HG02610 (cell line): Measurements from ENCODE around the gene NOS3.

Experiments used
- ATAC-seq: cut with Tn5 transposase; IDR thresholded peaks from one replicate; pipeline ENCODE4 v1.9.1; 2021; ENCODE audit warnings: mild to moderate bottlenecking, moderate library complexity; ENCODE audit not compliant: unreplicated experiment

The NOS3 gene

DNA sequence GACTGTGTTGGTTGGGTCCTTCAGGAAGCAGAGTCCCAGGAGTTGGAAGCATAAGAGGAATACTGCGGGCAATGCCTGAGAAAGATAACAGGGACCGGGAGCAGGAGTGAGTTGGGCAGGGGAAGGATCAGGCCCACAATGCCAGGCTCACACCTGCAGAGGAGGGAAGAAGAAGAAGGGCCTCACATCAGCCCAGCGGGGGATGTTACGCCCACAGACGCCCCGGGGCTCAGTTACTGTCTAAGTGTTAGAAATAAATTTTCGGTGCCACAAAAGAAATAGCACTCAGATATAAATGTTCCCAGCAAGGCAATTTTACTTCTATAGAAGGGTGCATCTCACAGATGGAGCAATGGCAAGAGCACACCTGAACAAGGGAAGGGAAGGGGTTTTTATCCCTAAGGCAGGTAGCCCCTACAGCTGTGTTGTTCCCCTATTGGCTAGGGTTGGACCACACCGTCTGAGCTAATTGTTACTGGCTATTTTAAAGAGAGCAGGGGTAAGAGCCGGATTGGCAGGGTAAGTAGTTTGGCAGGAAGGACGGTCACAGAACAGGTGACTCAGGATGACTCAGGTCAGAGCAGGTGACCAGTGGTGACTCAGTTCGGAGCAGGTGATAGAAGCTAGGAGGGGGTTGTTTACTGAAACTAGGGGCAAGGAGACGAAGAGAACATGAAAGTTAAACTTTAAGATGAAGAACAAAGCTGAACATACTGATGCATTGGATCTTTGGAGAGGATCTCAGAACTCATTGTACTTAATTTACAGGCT lies at the start of gene NOS3:
NOS3 (plus strand) TSS at position 602 of the 771 bp plus-strand sequence. CDS start 2,787 bp downstream, outside the sequence.
- ATAC-seq, result no peak

DNA sequence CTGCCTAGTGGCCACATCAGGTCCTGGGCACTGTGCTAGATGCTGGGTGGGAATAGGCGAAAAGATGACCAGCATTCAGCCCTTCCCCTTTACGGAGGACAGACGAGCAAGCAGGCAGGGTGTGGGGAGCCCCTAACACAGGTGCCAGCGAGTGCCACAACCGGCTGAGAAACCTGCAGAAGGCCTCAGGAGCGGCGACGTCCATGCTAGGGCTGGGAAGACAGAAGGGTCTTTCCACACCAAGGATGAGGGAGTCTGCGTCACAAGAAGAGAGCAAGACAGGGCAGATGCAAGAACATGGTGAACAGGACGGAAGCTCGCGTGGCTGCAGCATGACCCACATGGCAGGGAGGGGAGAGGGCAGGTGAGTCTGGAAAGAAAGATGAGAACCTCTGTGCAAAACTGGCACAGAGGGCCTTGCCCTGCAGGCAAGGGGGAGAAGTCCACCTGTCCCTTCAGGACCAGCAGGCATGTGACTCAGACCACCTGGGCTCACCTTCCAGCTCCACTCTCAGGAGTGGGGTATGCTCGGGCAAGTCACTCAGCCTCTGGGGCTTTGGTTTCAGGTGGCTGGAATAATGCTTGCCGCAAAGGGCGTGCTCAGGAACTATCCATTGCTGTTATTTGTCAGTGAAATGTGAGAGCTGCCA lies 49.3 kb upstream of the NOS3 start:
- ATAC-seq, result no peak

DNA sequence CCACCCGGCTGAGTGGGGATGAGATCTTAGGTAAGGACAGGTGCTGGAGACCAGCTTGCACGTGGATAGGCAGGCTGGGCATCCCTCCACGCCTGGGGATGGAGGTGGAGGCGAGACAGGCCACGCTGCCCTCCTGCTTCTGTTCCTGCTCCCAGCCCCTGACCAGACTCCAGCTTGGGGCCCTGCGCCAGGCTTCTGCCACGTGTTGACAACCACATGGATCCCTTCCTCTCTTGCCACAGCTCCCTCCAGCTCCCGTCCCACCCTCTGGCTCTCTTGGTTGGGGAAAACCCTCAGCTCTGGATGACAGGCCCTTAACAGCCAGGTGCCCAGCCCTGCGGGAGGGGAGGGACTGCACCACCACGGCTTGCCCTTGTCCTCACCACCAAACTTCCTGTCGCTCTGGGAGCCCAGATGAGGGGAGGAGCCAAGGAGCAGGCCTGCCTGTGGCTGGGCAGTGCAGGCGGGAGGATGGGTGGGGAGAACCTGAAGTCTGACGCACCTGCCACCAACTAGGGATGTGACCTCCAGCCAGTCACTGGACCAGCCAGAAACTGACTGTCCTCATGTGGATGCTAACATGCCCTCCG lies 48.7 kb upstream of the NOS3 start:
- ATAC-seq, result no peak

DNA sequence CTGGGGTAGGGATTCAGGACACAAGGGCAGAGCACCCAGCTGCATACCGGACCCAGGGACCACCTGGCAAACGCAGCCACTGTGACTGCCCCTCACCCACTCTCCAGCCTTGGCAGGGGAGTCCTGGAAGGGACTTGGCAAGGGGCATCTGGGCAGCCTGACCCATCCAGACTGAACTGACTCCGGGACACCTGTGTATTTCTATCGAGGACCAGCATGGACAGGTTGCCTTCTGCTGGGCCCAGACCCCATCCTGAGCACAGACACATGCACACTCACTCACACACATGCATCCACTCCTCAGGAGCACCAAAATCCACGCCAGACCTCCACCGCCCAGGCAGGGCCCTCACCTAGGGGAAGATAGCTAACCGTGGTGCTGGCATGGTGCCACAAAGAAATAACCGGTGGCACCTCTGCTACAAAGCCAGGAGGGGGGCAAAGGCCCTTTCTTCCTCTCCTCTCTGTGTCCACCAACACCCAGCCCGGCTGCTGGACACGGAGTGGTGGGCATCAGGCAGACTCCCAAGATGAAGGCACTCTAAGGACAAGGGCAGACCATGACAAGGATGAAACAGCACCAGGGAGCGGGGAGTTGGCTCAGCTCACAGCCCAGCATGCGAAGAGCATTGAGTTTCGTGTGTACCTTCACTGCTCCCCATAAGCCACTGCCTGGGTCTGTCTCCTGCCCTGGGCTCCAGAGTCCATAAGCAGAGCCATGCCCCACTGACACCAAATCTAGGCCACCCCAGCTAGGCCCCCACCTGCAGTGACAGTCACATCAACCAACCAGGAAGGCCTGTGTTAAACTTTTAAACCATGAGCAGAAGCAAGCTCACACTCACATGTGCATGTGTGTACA lies 48.0 kb upstream of the NOS3 start:
- ATAC-seq, result no peak

DNA sequence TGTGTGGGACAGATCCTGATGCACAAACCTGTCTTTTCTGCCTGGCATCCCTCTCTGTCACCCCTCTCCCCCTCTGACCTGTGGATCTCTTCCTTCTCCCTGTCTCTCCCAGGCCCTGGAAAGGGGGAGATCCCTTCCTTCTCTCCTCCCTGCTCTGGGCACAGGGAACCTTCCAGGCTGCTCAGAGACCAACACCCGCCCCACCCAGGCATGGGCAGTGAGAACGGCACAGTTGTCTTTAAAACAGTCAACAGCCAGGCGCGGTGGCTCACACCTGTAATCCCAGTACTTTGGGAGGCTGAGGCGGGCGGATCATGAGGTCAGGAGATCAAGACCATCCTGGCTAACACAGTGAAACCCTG lies 47.4 kb upstream of the NOS3 start:
- ATAC-seq, result no peak

DNA sequence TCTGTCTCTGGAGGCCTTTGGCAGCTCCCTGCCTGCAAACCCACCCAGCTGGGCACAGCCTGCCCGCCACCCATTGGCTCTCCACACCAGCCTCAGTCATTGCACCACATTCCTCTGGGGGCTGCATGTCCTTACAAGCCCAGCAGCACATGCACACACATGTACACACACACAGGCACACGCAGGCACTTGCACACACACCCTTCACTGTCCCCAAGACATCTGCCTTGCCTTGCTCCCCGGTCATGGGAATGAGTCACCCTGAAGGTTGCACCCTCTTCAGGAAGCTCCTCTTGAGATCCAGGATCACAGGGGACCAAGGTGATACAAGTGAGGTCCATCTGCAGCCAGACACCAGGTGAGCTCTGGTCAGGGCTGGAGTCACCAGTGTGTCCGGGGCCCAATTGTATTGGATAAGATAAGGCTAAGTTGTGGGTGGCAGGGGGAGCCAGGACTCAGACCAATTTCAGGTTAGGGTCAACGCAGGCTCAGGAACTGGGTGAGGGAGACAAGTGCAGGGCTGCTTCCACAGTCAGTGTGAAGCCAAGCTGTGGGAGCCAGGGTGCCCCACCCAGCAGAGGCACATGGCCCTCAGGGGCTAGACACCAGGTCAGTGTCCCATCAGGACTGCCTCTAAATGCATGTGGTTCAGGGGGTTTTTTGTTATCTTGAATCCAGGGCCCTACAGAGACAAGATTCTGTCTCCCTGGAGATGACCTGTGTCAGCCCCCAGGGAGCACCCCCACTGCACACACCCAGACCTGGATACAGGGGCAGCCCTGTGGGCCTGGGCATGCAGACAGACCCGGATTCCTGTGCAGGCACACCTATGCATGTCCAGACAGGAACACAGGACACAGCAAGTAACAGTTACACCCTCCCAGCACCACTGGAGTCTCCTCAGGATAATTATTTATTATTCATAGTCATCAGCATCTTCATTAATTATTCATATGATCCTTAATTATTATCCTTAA lies 46.5 kb upstream of the NOS3 start:
- no peak for ATAC-seq

DNA sequence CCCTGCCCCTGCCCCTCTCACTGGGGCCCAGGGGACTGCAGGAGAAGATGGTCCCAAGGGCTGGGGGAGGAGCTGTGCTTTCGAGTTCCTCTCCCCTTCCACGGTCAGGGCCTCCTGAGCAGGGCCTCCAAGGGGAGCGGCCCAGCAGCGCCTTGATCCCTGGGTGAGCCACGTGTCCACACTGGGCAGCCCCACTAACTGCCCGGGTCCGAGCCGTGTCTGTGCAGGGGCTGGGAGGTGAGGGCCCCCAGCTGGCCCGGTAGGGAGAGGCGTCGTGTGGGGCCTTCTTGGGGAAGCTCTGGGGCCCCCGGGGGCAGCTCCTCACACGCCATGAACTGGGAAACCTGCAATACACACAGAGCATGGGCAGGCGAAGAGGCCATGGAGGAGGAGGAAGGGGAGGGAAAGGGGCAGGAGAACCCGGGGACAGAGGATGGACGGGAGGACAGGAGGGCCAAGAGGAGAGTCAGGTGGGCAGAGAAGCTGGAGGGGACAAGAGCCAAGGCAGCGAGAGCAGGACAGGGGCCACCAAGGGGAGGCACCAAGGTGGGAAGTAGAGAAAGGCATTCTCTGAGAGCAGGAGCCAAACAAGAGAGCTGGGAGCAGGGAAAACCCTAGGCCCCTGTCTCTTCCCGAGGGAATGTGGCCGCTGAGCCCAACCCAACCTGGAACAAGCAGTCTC lies 45.5 kb upstream of the NOS3 start:
- ATAC-seq, result no peak

DNA sequence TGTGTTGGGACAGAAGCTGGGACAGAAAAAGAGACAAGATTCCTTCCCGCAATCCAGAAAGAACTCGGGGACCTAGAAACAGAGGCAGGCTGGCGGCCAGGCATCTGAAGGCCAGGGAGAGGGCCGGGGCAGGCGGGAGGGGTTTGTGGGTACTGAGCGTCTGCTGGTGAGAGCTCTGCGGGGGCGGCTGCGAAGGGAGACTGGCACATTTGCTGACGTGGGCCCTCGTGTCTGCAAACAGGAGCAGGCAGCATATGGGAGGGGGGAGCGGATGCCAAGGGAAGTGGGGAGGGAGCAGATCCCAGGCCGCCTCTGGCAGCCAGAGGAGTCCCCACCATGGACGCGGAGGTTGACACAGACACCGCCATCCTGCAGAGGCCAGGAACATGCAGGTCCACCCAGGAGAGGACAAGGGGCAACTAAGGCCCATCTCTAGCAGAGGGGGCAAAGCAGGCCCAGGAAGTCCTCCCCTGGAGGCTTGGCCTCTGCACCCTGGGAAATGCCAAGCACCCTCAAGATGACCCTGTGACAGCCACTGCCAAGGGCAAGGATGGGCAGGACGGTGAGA lies 44.9 kb upstream of the NOS3 start:
- ATAC-seq, result no peak

DNA sequence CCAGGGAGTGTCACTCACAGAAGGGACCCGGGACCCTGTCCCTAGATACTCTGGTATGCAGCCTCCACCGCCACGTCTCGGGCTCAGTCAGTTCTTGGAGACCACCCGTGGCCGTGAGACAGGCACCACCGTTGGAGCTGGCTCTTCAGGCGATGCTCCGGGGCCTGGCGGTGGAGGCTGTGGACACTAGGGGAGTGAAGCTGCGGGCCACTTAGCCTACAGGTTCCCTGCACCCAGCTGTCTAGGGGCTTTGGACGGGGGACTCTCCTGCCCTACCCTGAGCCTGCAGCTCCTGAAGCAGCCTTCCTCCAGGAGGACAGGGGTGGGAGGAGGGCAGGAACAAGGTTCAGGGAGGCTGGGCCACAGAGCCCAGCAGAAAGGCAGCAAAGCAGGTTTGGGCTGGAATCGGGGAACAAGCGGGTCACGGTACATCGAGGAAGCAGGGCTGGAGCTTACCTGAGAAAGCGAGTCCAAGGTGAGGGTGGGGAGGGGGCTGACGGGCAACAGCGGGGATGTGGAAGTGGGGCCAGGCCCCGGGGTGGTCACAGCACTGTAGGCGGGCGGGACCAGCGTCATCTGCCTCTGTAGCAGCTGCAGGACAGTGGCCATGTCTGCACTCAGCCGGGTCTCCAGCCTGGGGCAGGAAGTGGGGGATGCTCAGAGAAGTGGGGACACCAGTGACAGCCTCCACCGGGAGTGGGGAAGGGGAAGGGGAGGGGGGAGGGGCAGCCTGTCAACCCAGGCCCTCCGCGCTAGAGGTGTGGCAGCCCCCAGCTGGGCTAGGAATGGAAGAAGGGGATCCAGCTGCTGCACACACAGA lies 44.2 kb upstream of the NOS3 start:
- no peak for ATAC-seq

DNA sequence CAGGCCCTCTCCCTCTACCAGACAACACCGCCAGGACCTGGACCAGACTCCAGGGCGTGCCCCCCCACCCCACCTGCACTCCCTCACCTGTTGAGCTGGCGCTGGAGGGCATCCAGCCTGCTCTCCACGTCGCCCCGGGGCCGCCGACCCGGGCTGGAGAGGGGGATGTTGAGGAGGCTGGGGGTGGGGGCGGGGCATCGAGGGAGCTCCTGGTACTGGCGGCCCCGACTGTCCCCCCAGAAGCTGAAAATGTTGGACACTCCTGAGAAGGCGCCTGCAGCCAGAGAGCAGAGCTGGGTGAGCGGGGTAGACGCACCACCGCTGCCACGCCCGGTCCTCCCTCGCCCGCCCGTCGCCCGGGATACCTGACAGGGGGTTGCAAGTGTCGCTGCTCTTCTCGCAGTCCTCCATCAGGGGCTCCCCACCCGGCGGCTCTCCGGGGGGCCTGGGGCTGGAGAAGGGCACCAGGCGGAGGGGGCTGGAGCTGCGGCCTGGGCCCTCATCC lies 43.5 kb upstream of the NOS3 start:
- ATAC-seq, result no peak

DNA sequence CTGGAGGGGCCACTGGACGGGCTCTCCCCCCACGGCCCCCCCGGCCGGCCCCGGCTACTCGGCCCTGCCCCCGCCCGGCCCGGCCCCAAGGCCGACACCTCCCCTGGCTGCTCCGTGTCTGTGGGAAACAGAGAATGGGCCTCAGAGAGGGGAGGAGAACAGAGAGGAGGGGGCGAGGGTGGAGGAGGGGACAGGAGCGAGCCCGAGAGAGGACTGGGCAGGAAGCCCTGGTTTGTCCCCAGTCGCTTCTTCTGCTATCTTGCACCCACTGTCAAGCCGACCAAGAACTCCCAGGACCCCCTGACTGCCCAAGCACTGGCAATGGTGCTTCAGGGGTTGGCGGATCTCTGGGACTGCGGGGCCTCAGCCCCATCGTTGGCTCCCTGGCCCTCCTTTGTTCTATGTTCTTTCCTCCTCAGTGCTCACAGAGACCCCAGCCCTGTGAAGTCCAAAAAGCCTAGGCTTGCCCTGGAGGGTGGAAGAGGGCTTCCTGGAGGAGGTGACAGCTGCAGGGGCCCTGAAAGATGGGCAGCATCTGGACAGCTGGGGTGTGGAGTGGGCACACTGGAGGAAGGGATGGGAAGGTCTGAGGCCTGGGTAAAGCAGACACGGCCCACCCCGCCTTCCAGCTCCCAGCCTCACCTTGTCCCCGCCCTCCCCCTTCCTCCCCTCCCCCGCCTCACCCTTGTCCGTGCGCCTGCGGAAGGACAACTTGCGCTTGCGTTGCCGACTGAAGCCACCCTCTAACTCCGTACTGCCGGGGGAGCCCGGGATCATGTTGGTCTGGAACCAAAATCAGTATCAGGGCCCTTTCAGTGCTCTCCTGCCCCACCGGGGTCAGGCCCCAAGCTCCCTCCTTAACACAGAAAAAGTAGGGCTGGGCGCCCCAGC lies 42.8 kb upstream of the NOS3 start:
- ATAC-seq, result no peak

DNA sequence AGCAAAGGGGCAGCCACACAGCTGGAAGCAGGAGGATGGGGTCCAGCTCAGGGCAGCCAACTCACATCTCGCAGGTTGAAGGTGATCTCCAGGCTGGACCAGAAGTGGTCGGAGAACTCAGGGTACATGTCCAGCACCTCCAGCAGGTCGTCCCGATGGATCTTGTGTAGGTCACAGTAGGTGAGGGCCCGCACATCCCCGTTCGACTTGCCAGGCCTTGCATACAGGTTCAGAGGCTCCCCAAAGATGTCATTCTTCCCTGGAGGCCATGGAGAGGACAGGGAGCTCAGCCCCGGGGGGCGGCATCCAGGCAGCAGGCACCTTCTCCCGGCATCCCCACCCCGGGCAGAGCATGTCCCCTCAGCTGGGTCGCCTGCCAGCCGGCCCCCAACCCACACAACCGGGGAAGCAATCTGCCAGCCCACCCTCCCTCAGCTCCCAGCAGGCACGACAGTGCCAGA lies 42.0 kb upstream of the NOS3 start:
- ATAC-seq, result no peak

DNA sequence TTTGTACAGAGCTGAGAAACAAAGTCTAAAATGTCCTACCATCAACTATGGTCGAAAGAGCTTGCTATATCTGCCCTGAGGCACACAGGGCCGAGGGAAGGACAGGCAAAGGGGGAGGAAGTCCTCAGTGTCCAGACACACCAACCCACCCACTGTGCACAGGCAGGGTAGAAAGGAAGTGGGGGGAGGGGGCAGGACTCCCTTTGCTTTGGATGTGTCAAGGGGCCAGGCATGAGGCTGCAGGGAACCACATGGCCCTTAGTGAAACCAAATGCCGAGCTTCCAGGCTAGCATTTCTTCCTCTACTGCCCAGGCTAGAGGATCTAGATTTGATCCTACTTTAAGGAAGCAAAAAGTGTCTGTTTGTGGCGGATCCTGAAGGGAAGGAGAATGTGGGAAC lies 41.3 kb upstream of the NOS3 start:
- ATAC-seq, result no peak

DNA sequence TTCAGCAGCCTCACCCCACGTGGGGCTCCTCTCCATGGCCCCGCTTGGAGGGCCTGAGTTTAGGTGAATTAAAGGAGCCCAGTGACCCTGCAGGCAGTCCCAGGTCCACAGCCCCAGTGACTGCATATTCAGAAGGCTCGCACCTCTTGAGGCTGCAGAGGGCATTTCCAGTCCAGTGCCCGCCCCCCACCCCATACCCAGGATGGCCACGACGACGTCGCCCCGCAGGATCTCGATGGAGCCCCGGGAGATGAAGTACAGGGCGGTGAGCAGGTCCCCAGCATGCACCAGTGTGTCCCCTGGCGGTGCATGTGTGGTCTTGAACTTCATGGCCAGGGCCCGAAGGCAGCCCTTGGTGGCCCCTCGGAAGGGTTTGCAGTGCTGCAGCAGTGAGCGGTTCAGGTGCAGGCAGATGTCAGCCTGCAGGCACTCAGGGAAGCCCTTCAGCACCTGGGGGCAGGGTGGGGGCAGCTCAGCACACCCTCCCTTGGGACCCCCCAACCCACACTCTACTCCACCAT lies 40.8 kb upstream of the NOS3 start:
- ATAC-seq, result no peak

DNA sequence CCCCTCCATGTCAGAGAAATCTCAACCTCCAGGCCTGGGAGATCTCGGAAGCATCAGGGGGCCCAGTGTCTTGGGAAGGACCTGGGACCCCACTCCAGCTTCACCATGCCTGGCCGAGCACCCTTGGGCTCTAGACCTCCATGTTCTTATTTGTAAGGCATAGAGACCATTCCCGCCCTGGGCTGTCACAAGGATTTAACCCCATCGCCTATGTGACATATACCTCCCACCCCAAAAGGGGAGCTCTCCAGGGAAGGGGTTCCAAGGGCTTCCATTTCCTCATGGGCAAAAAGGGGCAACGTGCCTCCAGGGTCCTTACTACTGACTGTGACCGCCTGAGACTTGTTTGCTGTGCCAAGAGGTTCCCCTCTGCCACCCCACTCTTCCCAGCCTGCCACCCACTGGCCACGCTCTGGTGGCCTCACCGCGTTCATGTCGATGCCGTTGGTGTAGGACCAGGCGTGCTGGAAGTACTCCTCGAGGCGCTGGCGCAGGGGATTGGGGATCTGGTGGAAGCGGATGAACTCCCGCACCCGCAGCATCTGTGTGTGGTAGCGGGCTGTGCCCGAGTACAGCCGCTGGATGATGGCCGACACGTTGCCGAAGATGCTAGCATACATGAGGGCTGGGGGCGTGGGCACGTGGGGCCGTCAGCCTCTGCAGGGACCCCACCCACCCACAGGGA lies 40.2 kb upstream of the NOS3 start:
- ATAC-seq, result no peak

DNA sequence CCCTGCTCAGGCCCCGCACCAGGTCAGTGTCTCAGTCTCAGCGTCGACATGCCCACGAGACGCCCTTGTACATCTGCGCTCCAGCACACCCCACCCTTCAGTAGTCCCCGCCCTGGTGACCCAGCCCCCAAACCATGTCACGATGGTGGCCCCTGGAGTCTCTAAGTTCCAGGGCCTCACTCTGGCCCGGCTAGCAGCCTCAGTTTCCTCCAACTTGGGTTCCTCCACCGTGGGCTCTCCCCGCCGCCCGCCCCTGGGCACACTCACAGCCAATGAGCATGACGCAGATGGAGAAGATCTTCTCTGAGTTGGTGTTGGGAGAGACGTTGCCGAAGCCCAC lies 39.7 kb upstream of the NOS3 start:
- ATAC-seq, result no peak
